GM19035 (cell line): ENCODE measurements around the gene ZFAND3.

Source experiments
- ATAC-seq: cut with Tn5 transposase; IDR thresholded peaks from one replicate; pipeline ENCODE4 v1.9.1; 2021; ENCODE audit not compliant: unreplicated experiment

The ZFAND3 gene

DNA sequence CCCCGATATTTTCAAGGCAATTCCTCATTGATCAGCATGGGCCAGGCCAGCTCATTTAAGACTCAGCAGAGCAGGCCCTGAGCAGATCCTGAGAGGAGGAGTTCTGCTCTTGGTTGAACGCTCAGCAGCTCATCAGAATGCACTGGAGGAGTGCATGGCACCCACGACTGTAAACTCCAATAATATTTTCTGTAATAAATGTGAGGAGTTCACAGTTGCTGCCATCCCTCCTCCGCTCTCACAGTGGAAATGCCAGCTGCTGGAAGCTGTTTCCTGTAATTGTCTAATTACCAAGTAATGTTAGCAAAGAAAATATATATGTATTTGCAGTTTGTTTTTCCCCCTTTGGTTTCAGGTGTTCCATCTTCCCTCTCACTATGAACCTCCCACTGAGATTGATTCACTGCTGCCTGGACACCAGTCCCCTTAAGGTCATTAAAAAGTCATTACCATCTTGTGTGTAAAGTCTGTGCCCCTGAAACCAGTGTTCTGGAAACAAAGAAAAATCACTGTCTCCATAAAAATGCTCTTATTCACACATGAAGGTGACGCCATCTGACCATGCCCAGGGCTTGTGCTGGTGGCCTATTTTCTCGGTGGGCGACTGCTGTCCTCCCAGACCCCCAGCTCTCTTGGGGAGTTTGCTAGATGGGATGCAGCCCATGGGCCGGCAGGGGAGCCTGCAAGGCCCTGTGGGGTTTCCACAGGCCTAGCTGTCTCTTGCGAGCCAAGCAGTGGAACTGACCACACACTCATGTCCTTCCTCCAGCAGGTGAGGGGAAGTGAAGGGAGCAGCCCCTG is 374.2 kb downstream of the ZFAND3 start:
- no peak for ATAC-seq

- no peak for ATAC-seq
These were observed 374.7 kb downstream of the ZFAND3 start for GRCh38 chr6:38194282-38194572.

GRCh38 chr6:38194589-38194988 is 375.1 kb downstream of the ZFAND3 start:
- ATAC-seq, result no peak

DNA sequence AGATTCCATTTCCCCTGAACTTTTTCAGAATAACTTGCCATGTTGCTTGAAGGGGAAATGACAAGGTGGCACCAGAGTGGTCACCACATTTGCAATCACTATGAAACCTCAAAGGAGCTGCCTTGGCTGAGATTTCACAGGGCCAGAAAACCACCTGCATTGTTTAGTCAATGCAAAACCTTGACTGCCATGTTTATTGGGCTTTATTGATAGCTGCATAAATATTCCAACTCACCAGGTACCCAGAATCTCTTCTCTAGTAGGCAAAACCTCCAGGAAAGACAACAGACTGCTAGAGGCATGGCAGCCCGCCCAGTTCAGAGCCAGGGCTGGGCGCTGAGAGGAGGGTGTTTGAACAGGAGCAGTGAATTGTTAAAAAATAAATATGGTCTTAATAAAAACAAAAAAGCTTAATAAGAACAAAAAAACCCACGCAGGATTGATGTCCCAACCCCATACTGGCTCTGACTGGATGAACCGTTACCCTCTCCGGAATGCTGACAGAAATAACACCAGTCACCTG is 375.6 kb downstream of the ZFAND3 start:
- no peak for ATAC-seq

DNA sequence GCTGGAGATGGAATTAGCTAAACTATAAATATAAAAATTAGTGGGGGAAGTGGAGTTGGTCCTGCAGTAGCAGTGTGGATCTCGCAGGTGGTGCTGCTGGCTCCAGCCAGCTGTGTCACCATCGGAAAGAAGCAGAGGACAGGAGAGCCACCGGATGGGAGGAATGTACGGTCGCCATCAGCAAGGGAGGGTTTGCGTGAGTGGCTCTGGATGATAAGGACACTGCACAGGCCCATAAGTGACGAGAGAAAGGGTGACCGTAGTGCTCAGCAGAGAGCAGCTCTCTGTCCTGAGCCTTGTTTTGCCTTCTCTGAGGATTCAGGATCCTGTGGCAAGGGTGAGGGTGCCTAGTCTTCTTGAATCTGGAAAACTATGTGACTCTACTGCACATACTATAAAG is 378.7 kb downstream of the ZFAND3 start:
- ATAC-seq, result no peak
